ENCODE measurements around the gene FFAR2. TPM values are rescaled to one million over a fixed set of nuclear protein-coding genes. Genes with fewer than 3 reads are reported as not detected.
A peak's percentile ranks its signal among the peaks of the same experiment; 100 is the strongest.
"Not testable (repeated sequence)": the region's sequence is repeated elsewhere in the genome, so short reads cannot be mapped to it uniquely, and the experiment has no call there.

The FFAR2 gene
- total RNA-seq, 4 donors from 2014 or later = 0.29 to 0.64 (median 0.30) TPM; not detected in 1

DNA sequence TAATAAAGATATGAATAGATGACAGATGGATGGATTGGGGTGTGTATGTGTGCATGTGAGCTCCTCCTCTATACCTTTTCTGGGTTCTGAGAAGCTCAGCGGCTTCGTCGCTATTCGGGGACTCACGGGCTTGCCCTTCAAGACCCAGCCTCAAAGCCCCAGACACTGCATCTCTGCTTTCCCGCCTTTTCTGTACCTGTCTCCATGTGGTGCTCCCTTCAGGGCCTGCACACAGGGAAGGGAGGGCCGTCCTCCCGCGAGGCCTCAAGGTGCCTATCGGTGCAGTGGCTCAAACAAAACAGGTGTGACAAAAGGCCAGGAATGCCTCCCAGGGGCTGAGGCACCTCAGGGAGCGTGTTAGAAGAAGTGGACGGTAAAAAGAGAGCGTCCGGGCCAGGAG, 26.0 kb downstream of the FFAR2 start:
- H3K9me3 ChIP-seq = no peaks in the 10 kb centered on the region
- no peaks in the 10 kb centered on the region for H3K27me3 ChIP-seq
- 95% methylated on average over 14 of the region's 14 CpGs for WGBS
- no peak overlapping the region for H3K27ac ChIP-seq
- no peak overlapping the region for H3K4me3 ChIP-seq
- TF ChIP-seq, protein P1, sequence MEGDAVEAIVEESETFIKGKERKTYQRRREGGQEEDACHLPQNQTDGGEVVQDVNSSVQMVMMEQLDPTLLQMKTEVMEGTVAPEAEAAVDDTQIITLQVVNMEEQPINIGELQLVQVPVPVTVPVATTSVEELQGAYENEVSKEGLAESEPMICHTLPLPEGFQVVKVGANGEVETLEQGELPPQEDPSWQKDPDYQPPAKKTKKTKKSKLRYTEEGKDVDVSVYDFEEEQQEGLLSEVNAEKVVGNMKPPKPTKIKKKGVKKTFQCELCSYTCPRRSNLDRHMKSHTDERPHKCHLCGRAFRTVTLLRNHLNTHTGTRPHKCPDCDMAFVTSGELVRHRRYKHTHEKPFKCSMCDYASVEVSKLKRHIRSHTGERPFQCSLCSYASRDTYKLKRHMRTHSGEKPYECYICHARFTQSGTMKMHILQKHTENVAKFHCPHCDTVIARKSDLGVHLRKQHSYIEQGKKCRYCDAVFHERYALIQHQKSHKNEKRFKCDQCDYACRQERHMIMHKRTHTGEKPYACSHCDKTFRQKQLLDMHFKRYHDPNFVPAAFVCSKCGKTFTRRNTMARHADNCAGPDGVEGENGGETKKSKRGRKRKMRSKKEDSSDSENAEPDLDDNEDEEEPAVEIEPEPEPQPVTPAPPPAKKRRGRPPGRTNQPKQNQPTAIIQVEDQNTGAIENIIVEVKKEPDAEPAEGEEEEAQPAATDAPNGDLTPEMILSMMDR (IDR thresholded peaks at IDR 0.05) = no peak
- TF ChIP-seq POLR2A (IDR thresholded peaks at IDR 0.05) (no peak), EP300 (IDR thresholded peaks at IDR 0.05) (no peak), POLR2AphosphoS5 (IDR thresholded peaks at IDR 0.05) (no peak)
- H3K36me3 ChIP-seq = no peaks in the 10 kb centered on the region
- DNase-seq (ENCODE audit: low spot score in 2 of 2) = no peak
- peaks cover 8% of the 10 kb centered on the region for H3K4me1 ChIP-seq

DNA sequence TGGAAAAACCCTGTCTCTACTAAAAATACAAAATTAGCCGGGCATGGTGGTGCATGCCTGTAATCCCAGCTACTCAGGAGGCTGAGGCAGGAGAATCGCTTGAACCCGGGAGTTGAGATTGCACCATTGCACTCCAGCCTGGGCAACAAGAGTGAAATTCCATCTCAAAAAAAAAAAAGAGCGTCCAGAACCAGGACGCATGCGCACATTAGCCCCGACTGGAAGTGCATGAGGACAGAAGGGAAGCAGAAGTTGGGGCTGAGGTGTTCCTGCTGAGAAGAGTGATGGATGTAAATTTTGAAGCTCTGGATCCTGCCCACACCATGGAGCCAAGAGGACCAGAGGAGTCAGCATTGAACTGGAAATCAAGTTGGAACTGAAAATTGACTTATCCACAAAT, 26.5 kb downstream of the FFAR2 start:
- H3K27me3 ChIP-seq; H3K9me3 ChIP-seq; H3K4me3 ChIP-seq; H3K27ac ChIP-seq; H3K4me1 ChIP-seq; DNase-seq (ENCODE audit: low spot score in 2 of 2); H3K36me3 ChIP-seq: not testable (repeated sequence)
- WGBS = 96% methylated on average over 7 of the region's 7 CpGs

DNA sequence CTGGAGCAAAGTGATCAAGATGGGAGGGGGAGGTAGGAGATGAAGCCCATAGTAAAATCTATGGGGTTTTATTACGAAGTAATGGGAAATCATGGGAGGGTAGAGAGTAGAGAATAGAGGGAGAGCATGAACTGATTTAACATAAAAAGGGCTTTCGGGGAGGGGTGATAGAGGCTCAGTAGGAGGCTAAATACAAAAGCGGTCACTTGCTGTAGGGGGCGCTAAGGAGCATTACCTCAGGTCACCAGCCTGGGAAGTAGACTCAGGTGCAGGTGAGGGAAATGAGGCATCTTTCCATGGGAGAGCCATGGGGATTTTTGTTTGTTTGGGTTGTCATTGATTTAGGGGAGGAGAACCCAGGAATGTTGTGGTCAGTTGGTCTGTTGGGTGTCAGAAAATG, 28.1 kb downstream of the FFAR2 start:
- peaks cover 9% of the 10 kb centered on the region for H3K4me1 ChIP-seq
- WGBS = 62% methylated on average over 4 of the region's 4 CpGs
- no peaks in the 10 kb centered on the region for H3K9me3 ChIP-seq
- no peak for DNase-seq (ENCODE audit: low spot score in 2 of 2)
- no peaks in the 10 kb centered on the region for H3K36me3 ChIP-seq
- TF ChIP-seq POLR2AphosphoS5 (IDR thresholded peaks at IDR 0.05) (no peak), POLR2A (IDR thresholded peaks at IDR 0.05) (no peak)
- H3K27me3 ChIP-seq = no peaks in the 10 kb centered on the region
- no peak overlapping the region for H3K4me3 ChIP-seq
- H3K27ac ChIP-seq = no peak overlapping the region

DNA sequence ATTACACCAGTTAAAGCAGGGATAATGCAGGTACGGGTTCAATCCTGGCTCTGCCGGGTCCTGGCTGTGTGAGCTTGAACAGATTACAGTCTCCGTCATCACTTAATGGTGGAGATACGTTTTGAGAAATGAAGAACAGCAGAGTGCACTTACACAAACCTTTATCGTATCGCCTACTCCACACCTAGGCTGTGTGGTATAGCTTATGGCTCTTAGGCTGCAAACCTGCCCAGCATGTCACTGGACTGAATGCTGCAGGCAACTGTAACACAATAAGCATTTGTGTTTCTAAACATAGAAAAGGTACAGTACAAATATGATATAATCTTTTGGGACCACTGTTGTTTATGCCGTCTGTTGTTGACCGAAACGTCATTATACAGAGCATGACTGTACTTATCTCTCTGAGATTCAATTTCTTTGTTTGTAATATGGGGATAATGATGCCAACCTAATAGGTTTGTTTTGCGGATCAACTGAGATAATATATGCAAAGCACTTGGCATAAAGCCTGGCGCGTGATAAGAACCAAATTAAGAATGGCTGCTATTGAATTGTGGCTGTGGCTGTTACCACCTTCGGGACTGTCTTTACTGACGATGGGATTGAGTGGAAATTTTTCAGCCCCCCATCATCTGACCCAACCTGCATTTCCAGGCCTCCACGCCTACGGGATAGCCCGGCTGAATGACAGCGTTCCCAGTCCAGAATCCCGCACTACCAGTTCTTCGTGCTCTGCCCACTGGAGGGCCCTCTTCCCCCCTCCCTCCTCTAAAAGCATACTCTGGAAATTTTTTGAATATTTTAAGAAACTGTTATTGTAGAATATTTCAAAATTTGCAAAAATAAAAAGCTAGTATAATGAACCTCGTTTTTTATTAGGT, 31.0 kb downstream of the FFAR2 start:
- H3K9me3 ChIP-seq = no peaks in the 10 kb centered on the region
- H3K4me3 ChIP-seq = no peak overlapping the region
- DNase-seq (ENCODE audit: low spot score in 2 of 2) = no peak
- no peaks in the 10 kb centered on the region for H3K36me3 ChIP-seq
- TF ChIP-seq EP300 (IDR thresholded peaks at IDR 0.05) (no peak), POLR2A (IDR thresholded peaks at IDR 0.05) (no peak), POLR2AphosphoS5 (IDR thresholded peaks at IDR 0.05) (no peak)
- TF ChIP-seq, protein P1 (IDR thresholded peaks at IDR 0.05) = no peak
- 54% methylated on average over 21 of the region's 21 CpGs for WGBS
- H3K27ac ChIP-seq = peak overlapping the region; percentile 19
- peaks cover 9% of the 10 kb centered on the region for H3K4me1 ChIP-seq
- no peaks in the 10 kb centered on the region for H3K27me3 ChIP-seq

DNA sequence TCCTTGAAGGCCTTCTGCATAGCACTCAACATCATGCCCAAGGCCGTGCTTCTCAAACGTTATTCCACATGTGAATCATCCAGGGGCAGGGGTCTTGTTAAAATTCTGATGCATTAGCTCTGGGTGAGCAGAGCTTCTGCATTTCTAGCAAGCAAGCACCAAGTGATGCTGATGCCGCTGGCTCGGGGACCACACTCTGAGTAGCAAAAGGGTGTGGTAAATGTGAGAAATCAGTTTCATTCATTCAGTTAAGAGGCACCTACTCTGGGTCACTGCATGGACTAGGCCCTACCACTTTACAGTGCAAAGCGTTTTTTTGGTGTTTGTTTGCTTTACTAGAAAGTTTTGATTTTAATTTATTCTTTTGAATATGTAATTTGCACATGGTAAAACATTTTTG, 35.0 kb downstream of the FFAR2 start:
- H3K27ac ChIP-seq = no peak overlapping the region
- 71% methylated on average over 5 of the region's 5 CpGs for WGBS

More for the DNA sequence above, 35.0 kb downstream of the FFAR2 start:
- TF ChIP-seq, protein P1 (IDR thresholded peaks at IDR 0.05) = no peak
- TF ChIP-seq POLR2AphosphoS5 (IDR thresholded peaks at IDR 0.05) = no peak
- no peak for TF ChIP-seq EP300 (IDR thresholded peaks at IDR 0.05)
- TF ChIP-seq POLR2A (IDR thresholded peaks at IDR 0.05) = no peak
- Histone ChIP-seq H3K27me3 (no peaks in the 10 kb centered on the region), H3K4me1 (peaks cover 12% of the 10 kb centered on the region), H3K36me3 (no peaks in the 10 kb centered on the region), H3K9me3 (no peaks in the 10 kb centered on the region), H3K4me3 (no peak overlapping the region)
- DNase-seq (ENCODE audit: low spot score in 2 of 2) = no peak

Measured in suprapubic skin (tissue), 4 donors.